Panc1 (cell line): Measurements from ENCODE around the gene RAB11FIP3. TPM values are rescaled to one million over a fixed set of nuclear protein-coding genes. Genes with fewer than 3 reads are reported as not detected.

Experiments
- ATAC-seq: fragments of 200-7000 bp; cut with Tn5 transposase; 2 replicates; pipeline ENCODE4 v1.9.1; 2020; ENCODE audit warnings: mild to moderate bottlenecking, moderate library complexity
- BruUV-seq: library from RNA; stranded (reverse); fragments of 400-500 nt; replicated peaks from 2 replicates; lab custom pipeline; 2021; lab: Mats Ljungman, UMichigan
- CTCF ChIA-PET: fragments of 300-600 bp; sonication (Branson Sonifier 250); formaldehyde crosslinking; loops from one replicate; lab custom pipeline; 2022; ENCODE audit warnings: antibody characterized with exemption; lab: Charles Lee
- POLR2A ChIA-PET: fragments of 300-600 bp; sonication (Branson Sonifier 250); formaldehyde crosslinking; loops from one replicate; lab custom pipeline; 2022; ENCODE audit warnings: antibody characterized with exemption; lab: Charles Lee
- DNase-seq: peaks from one replicate; pipeline ENCODE4 v3.0.0-alpha.2; 2010; ENCODE audit warnings: low read depth, low spot score
- H3K27ac ChIP-seq: 2 replicates; pipeline ENCODE4 v1.5.1; 2011; ENCODE audit warnings: mild to moderate bottlenecking, low read length, inconsistent platforms
- H3K27me3 ChIP-seq: fragments of 200-500 bp; sonication (Bioruptor generic); 2 replicates; pipeline ENCODE4 v1.6.0; 2014; ENCODE audit warnings: low read length, inconsistent platforms; ENCODE audit not compliant: control insufficient read depth, insufficient read depth
- H3K36me3 ChIP-seq: fragments of 200-500 bp; sonication (Bioruptor generic); 2 replicates; pipeline ENCODE4 v1.5.1; 2014; ENCODE audit warnings: inconsistent platforms, mild to moderate bottlenecking, low read length, moderate library complexity; ENCODE audit not compliant: control insufficient read depth, insufficient read depth
- H3K4me1 ChIP-seq: 2 replicates; pipeline ENCODE4 v1.5.1; 2011; ENCODE audit warnings: inconsistent platforms, mild to moderate bottlenecking, low read length, moderate library complexity; ENCODE audit not compliant: control insufficient read depth, insufficient read depth
- H3K4me3 ChIP-seq, 2 experiments: 2 replicates each; pipeline ENCODE4 v1.5.1; 2011 to 2012; ENCODE audit warnings: low read depth in 2 of 2, low read length in 2 of 2, mild to moderate bottlenecking in 2 of 2, inconsistent platforms in 1 of 2, moderate library complexity in 1 of 2
- H3K9me3 ChIP-seq: fragments of 200-500 bp; sonication (Bioruptor generic); 2 replicates; pipeline ENCODE4 v1.5.1; 2014; ENCODE audit warnings: low read depth, mild to moderate bottlenecking, inconsistent platforms, low read length, moderate library complexity; ENCODE audit not compliant: control insufficient read depth, insufficient read depth
- CTCF ChIP-seq: fragments of 450-650 bp; IDR thresholded peaks from 2 replicates; pipeline ENCODE4 v1.5.1; 2017; ENCODE audit warnings: mild to moderate bottlenecking
- POLR2AphosphoS5 ChIP-seq: IDR thresholded peaks from 2 replicates; pipeline ENCODE4 v1.6.1; 2012; ENCODE audit warnings: mild to moderate bottlenecking, low read depth, low read length, moderate library complexity
- REST ChIP-seq, 2 experiments: IDR thresholded peaks; 2 replicates each; pipeline ENCODE4 v1.6.1; 2011 to 2012; ENCODE audit warnings: low read depth in 2 of 2, control low read depth in 1 of 2, low read length in 1 of 2, mild to moderate bottlenecking in 1 of 2, moderate library complexity in 1 of 2; ENCODE audit not compliant: insufficient read depth in 1 of 2
- SIN3A ChIP-seq: IDR thresholded peaks from 2 replicates; pipeline ENCODE4 v1.6.1; 2012; ENCODE audit warnings: low read depth, mild to moderate bottlenecking, low read length, moderate library complexity, borderline replicate concordance; ENCODE audit not compliant: insufficient read depth
- TCF7L2 ChIP-seq: IDR thresholded peaks from 2 replicates; pipeline ENCODE4 v1.6.1; 2011; ENCODE audit warnings: mild to moderate bottlenecking, low read depth, low read length, inconsistent platforms
- in situ Hi-C: cut with HindIII; loops from 2 replicates; pipeline ENCODE4 v1.10.0; 2016; ENCODE audit warnings: low sequenced_read_pairs, low pct_unique_long_range_greater_than_20kb
- intact Hi-C: fragments of 100-400 bp; cut with micrococcal nuclease; formaldehyde crosslinking; loops from one replicate; pipeline ENCODE4 v1.10.0; 2022; ENCODE audit not compliant: unreplicated experiment
- total RNA-seq: library from RNA; stranded (reverse); gene quantifications from one replicate; pipeline ENCODE4 v1.2.1, GENCODE V29; 2021; ENCODE audit not compliant: unreplicated experiment

Gene RAB11FIP3
- total RNA-seq, 1 experiment from 2014 or later, result 57.3 TPM

GRCh38 chr16:561957-562938 lies 136.8 kb downstream of the RAB11FIP3 start:
- intact Hi-C loops (no loop called here), in situ Hi-C loops (no loop called here)
- Histone ChIP-seq H3K9me3 (no peaks in the 10 kb centered on the region), H3K4me3 (no peak overlapping the region), H3K4me1 (peaks cover 52% of the 10 kb centered on the region), H3K27ac (no peak overlapping the region), H3K27me3 (no peaks in the 10 kb centered on the region), H3K36me3 (no peaks in the 10 kb centered on the region)
- POLR2A ChIA-PET, result interaction anchor here (0.5 kb wide), 1 partner anchor 164 kb away, joined by 3 read pairs; the partner anchor contains the start of gene CCDC78
- TF ChIP-seq POLR2AphosphoS5 (no peak), TCF7L2 (no peak)
- CTCF ChIA-PET, result no interaction called here
- no peak for DNase-seq
- no TSS peak for BruUV-seq
- ATAC-seq, result no peak

DNA sequence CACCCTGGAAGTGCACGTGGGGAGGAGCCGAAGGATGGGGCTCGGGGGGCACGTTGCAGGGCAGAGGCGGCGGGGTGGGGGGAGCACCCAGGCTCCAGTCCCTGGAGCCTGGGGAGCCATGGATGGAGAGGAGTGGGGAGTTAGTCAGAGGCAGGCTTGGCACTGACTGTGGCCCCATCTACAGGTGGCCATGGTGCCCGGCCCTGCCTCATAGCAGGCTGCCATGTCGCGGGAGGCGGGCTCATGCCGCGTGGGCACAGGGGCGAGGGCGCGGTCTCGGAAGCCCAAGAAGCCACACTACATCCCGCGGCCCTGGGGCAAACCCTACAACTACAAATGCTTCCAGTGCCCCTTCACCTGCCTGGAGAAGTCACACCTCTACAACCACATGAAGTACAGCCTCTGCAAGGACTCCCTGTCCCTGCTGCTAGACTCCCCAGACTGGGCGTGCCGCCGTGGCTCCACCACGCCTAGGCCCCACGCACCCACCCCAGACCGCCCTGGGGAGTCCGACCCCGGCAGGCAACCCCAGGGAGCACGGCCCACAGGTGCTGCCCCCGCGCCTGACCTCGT lies 137.7 kb downstream of the RAB11FIP3 start:
- DNase-seq (no peak), ATAC-seq (no peak)
- H3K27me3 ChIP-seq, result no peaks in the 10 kb centered on the region
- ChIA-PET POLR2A (interaction anchor here (0.5 kb wide), 1 partner anchor 163 kb away, joined by 3 read pairs; the partner anchor contains the start of gene CCDC78), CTCF (no interaction called here)
- in situ Hi-C loops, result no loop called here
- intact Hi-C loops, result no loop called here
- H3K9me3 ChIP-seq, result no peaks in the 10 kb centered on the region
- H3K4me3 ChIP-seq, result no peak overlapping the region
- no peak overlapping the region for H3K27ac ChIP-seq
- TF ChIP-seq SIN3A, result no peak
- no peak for TF ChIP-seq TCF7L2
- TF ChIP-seq POLR2AphosphoS5, result no peak
- no peak for TF ChIP-seq CTCF
- no peak for TF ChIP-seq REST (IDR thresholded peaks at IDR 0.05; ENCODE audit: insufficient read depth in 1 of 2, low read depth in 2 of 2, low read length in 1 of 2)
- no TSS peak for BruUV-seq
- H3K4me1 ChIP-seq, result peaks cover 59% of the 10 kb centered on the region
- H3K36me3 ChIP-seq, result no peaks in the 10 kb centered on the region
